Panc1 (cell line): ENCODE measurements around the gene AKAP1. TPM values are rescaled to one million over a fixed set of nuclear protein-coding genes. Genes with fewer than 3 reads are reported as not detected.

ENCODE experiments used
- ATAC-seq: fragments of 200-7000 bp; cut with Tn5 transposase; 2 replicates; pipeline ENCODE4 v1.9.1; 2020; ENCODE audit warnings: mild to moderate bottlenecking, moderate library complexity
- BruUV-seq: library from RNA; stranded (reverse); fragments of 400-500 nt; replicated peaks from 2 replicates; lab custom pipeline; 2021; lab: Mats Ljungman, UMichigan
- CTCF ChIA-PET: fragments of 300-600 bp; sonication (Branson Sonifier 250); formaldehyde crosslinking; loops from one replicate; lab custom pipeline; 2022; ENCODE audit warnings: antibody characterized with exemption; lab: Charles Lee
- POLR2A ChIA-PET: fragments of 300-600 bp; sonication (Branson Sonifier 250); formaldehyde crosslinking; loops from one replicate; lab custom pipeline; 2022; ENCODE audit warnings: antibody characterized with exemption; lab: Charles Lee
- DNase-seq: peaks from one replicate; pipeline ENCODE4 v3.0.0-alpha.2; 2010; ENCODE audit warnings: low read depth, low spot score
- H3K27ac ChIP-seq: 2 replicates; pipeline ENCODE4 v1.5.1; 2011; ENCODE audit warnings: mild to moderate bottlenecking, low read length, inconsistent platforms
- H3K27me3 ChIP-seq: fragments of 200-500 bp; sonication (Bioruptor generic); 2 replicates; pipeline ENCODE4 v1.6.0; 2014; ENCODE audit warnings: low read length, inconsistent platforms; ENCODE audit not compliant: control insufficient read depth, insufficient read depth
- H3K36me3 ChIP-seq: fragments of 200-500 bp; sonication (Bioruptor generic); 2 replicates; pipeline ENCODE4 v1.5.1; 2014; ENCODE audit warnings: inconsistent platforms, mild to moderate bottlenecking, low read length, moderate library complexity; ENCODE audit not compliant: control insufficient read depth, insufficient read depth
- H3K4me1 ChIP-seq: 2 replicates; pipeline ENCODE4 v1.5.1; 2011; ENCODE audit warnings: inconsistent platforms, mild to moderate bottlenecking, low read length, moderate library complexity; ENCODE audit not compliant: control insufficient read depth, insufficient read depth
- H3K4me3 ChIP-seq, 2 experiments: 2 replicates each; pipeline ENCODE4 v1.5.1; 2011 to 2012; ENCODE audit warnings: low read depth in 2 of 2, low read length in 2 of 2, mild to moderate bottlenecking in 2 of 2, inconsistent platforms in 1 of 2, moderate library complexity in 1 of 2
- H3K9me3 ChIP-seq: fragments of 200-500 bp; sonication (Bioruptor generic); 2 replicates; pipeline ENCODE4 v1.5.1; 2014; ENCODE audit warnings: low read depth, mild to moderate bottlenecking, inconsistent platforms, low read length, moderate library complexity; ENCODE audit not compliant: control insufficient read depth, insufficient read depth
- CTCF ChIP-seq: fragments of 450-650 bp; IDR thresholded peaks from 2 replicates; pipeline ENCODE4 v1.5.1; 2017; ENCODE audit warnings: mild to moderate bottlenecking
- POLR2AphosphoS5 ChIP-seq: IDR thresholded peaks from 2 replicates; pipeline ENCODE4 v1.6.1; 2012; ENCODE audit warnings: mild to moderate bottlenecking, low read depth, low read length, moderate library complexity
- SIN3A ChIP-seq: IDR thresholded peaks from 2 replicates; pipeline ENCODE4 v1.6.1; 2012; ENCODE audit warnings: low read depth, mild to moderate bottlenecking, low read length, moderate library complexity, borderline replicate concordance; ENCODE audit not compliant: insufficient read depth
- TCF7L2 ChIP-seq: IDR thresholded peaks from 2 replicates; pipeline ENCODE4 v1.6.1; 2011; ENCODE audit warnings: mild to moderate bottlenecking, low read depth, low read length, inconsistent platforms
- in situ Hi-C: cut with HindIII; loops from 2 replicates; pipeline ENCODE4 v1.10.0; 2016; ENCODE audit warnings: low sequenced_read_pairs, low pct_unique_long_range_greater_than_20kb
- intact Hi-C: fragments of 100-400 bp; cut with micrococcal nuclease; formaldehyde crosslinking; loops from one replicate; pipeline ENCODE4 v1.10.0; 2022; ENCODE audit not compliant: unreplicated experiment
- total RNA-seq: library from RNA; stranded (reverse); gene quantifications from one replicate; pipeline ENCODE4 v1.2.1, GENCODE V29; 2021; ENCODE audit not compliant: unreplicated experiment
- TF ChIP-seq, protein P1 (sequence below), 2 experiments: IDR thresholded peaks; 2 replicates each; pipeline ENCODE4 v1.6.1; 2011 to 2012; ENCODE audit warnings: low read depth in 2 of 2, control low read depth in 1 of 2, low read length in 1 of 2, mild to moderate bottlenecking in 1 of 2, moderate library complexity in 1 of 2; ENCODE audit not compliant: insufficient read depth in 1 of 2

AKAP1 gene
- total RNA-seq, 1 experiment from 2014 or later, result 52.7 TPM

DNA sequence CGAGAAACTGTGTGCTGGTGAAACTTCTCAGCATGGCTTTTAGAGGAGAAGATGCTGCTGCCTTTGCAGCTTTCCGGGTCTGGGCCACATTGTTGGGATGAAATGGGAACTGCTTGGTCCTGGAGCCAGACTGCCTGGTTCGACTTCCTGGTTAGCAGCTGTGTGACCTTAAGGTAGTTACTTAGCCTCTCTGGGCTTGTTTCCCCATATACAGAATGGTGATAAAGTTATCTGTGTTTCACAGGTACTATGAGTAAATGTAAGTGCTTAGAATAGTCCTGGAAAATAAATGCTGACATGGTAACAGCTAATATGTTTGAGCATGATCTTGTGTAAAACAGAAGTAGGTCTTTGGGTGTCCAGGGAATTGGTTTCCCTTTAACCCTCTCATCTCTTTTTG, 26.3 kb downstream of the AKAP1 start:
- Histone ChIP-seq H3K4me1 (peaks cover 36% of the 10 kb centered on the region), H3K27me3 (no peaks in the 10 kb centered on the region), H3K4me3 (no peak overlapping the region), H3K27ac (no peak overlapping the region), H3K36me3 (no peaks in the 10 kb centered on the region; the same call in 1 of the 2 replicates), H3K9me3 (no peaks in the 10 kb centered on the region)
- ChIA-PET CTCF (no interaction called here), POLR2A (no interaction called here)
- intact Hi-C loops, result no loop called here
- no TSS peak for BruUV-seq
- DNase-seq (no peak), ATAC-seq (no peak)
- TF ChIP-seq POLR2AphosphoS5 (no peak), SIN3A (no peak), TCF7L2 (no peak), CTCF (no peak)
- TF ChIP-seq, protein P1, sequence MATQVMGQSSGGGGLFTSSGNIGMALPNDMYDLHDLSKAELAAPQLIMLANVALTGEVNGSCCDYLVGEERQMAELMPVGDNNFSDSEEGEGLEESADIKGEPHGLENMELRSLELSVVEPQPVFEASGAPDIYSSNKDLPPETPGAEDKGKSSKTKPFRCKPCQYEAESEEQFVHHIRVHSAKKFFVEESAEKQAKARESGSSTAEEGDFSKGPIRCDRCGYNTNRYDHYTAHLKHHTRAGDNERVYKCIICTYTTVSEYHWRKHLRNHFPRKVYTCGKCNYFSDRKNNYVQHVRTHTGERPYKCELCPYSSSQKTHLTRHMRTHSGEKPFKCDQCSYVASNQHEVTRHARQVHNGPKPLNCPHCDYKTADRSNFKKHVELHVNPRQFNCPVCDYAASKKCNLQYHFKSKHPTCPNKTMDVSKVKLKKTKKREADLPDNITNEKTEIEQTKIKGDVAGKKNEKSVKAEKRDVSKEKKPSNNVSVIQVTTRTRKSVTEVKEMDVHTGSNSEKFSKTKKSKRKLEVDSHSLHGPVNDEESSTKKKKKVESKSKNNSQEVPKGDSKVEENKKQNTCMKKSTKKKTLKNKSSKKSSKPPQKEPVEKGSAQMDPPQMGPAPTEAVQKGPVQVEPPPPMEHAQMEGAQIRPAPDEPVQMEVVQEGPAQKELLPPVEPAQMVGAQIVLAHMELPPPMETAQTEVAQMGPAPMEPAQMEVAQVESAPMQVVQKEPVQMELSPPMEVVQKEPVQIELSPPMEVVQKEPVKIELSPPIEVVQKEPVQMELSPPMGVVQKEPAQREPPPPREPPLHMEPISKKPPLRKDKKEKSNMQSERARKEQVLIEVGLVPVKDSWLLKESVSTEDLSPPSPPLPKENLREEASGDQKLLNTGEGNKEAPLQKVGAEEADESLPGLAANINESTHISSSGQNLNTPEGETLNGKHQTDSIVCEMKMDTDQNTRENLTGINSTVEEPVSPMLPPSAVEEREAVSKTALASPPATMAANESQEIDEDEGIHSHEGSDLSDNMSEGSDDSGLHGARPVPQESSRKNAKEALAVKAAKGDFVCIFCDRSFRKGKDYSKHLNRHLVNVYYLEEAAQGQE (IDR thresholded peaks at IDR 0.05; ENCODE audit: insufficient read depth in 1 of 2, low read depth in 2 of 2, low read length in 1 of 2), result no peak
- in situ Hi-C loops, result no loop called here

DNA sequence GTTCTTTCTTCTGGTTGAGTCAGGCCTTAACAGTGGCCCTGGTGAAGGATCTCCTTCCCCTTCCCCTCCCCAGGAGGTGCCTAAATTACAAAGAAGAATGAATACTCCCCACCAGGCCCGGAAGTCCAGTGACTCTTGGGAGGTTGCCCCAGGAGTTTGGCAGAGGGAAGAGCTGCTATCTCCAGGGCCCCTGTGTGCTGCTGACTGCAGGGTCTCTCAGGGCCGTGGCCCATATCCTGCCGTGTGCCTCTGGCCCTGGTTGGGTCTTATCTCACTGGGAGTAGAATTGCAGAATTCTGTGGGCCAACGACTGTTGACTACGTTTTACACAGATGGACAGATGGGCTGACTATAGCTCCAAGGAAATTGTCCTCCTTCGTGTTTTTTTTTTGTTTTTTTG, 28.0 kb downstream of the AKAP1 start:
- H3K4me3 ChIP-seq, result no peak overlapping the region
- H3K27me3 ChIP-seq, result no peaks in the 10 kb centered on the region
- in situ Hi-C loops, result no loop called here
- no peak for DNase-seq
- intact Hi-C loops, result no loop called here
- no peak for ATAC-seq
- peaks cover 21% of the 10 kb centered on the region for H3K4me1 ChIP-seq
- TF ChIP-seq CTCF, result no peak
- TF ChIP-seq POLR2AphosphoS5, result no peak
- TF ChIP-seq, protein P1 (IDR thresholded peaks at IDR 0.05; ENCODE audit: insufficient read depth in 1 of 2, low read depth in 2 of 2, low read length in 1 of 2), result no peak
- CTCF ChIA-PET, result interaction anchor here (0.7 kb wide), 2 partner anchors 47 to 833 kb away, joined by 4 read pairs; no protein-coding TSS in a partner anchor
- BruUV-seq, result no TSS peak
- no peaks in the 10 kb centered on the region; the same call in 1 of the 2 replicates for H3K36me3 ChIP-seq
- no peak overlapping the region for H3K27ac ChIP-seq
- POLR2A ChIA-PET, result interaction anchor here (0.7 kb wide), 1 partner anchor 893 kb away, joined by 12 read pairs; no protein-coding TSS in a partner anchor
- H3K9me3 ChIP-seq, result no peaks in the 10 kb centered on the region
